ENCODE data around the gene TADA2A. TPM values are rescaled to one million over a fixed set of nuclear protein-coding genes. Genes with fewer than 3 reads are reported as not detected.

TADA2A gene
- total RNA-seq, 2 experiments from 2014 or later, result 6.7 to 8.0 TPM

DNA sequence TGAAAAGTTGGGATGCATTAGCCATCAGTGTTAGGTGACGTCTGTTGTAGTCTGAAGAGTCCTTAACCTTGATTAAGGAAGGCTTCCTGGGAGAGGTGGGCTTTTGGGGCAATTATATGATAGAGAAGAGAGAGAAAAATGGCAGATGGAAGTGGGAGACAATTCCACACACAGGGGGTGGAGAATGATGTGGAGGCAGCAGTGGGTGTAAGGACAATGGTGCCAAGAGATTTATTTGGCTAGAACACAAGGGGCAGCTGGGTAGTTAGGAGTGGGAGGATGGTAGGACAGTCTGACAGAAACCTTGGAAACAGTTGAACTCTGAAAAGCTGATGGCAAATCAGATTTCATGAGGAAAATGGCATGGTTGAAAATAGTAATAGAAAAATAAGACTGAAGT is 72.3 kb downstream of the TADA2A start:
- H3K36me3 Mint-ChIP-seq (ENCODE audit: low read depth), result peaks cover 50% of the 10 kb centered on the region
- TF ChIP-seq, protein P1, sequence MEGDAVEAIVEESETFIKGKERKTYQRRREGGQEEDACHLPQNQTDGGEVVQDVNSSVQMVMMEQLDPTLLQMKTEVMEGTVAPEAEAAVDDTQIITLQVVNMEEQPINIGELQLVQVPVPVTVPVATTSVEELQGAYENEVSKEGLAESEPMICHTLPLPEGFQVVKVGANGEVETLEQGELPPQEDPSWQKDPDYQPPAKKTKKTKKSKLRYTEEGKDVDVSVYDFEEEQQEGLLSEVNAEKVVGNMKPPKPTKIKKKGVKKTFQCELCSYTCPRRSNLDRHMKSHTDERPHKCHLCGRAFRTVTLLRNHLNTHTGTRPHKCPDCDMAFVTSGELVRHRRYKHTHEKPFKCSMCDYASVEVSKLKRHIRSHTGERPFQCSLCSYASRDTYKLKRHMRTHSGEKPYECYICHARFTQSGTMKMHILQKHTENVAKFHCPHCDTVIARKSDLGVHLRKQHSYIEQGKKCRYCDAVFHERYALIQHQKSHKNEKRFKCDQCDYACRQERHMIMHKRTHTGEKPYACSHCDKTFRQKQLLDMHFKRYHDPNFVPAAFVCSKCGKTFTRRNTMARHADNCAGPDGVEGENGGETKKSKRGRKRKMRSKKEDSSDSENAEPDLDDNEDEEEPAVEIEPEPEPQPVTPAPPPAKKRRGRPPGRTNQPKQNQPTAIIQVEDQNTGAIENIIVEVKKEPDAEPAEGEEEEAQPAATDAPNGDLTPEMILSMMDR (IDR thresholded peaks at IDR 0.05), result no peak
- no peak overlapping the region for H3K4me3 Mint-ChIP-seq
- no peaks in the 10 kb centered on the region for H3K9me3 Mint-ChIP-seq
- DNase-seq (no peak), ATAC-seq (ENCODE audit: poor library complexity) (no peak)
- Histone ChIP-seq H3K4me3 (ENCODE audit: low read length) (no peak overlapping the region), H3K4me1 (ENCODE audit: insufficient read depth, low read length) (no peaks in the 10 kb centered on the region), H3K27ac (ENCODE audit: low read depth in 1 of 2, low read length in 2 of 2) (no peak overlapping the region), H3K27me3 (ENCODE audit: control insufficient read depth in 1 of 2, insufficient read depth in 2 of 2, low read length in 2 of 2) (no peaks in the 10 kb centered on the region), H3K9me3 (ENCODE audit: control insufficient read depth in 1 of 2, insufficient read depth in 1 of 2, low read length in 2 of 2) (no peaks in the 10 kb centered on the region), H3K36me3 (ENCODE audit: insufficient read depth, low read length) (peaks cover 44% of the 10 kb centered on the region)
- intact Hi-C loops (cut with DNase I, micrococcal nuclease), result no loop called here
- H3K27ac Mint-ChIP-seq, result no peak overlapping the region
- CTCF ChIA-PET, result no interaction called here
- H3K27me3 Mint-ChIP-seq, result no peaks in the 10 kb centered on the region
- POLR2A ChIA-PET, result no interaction called here
- no peaks in the 10 kb centered on the region for H3K4me1 Mint-ChIP-seq (ENCODE audit: low read depth)

DNA sequence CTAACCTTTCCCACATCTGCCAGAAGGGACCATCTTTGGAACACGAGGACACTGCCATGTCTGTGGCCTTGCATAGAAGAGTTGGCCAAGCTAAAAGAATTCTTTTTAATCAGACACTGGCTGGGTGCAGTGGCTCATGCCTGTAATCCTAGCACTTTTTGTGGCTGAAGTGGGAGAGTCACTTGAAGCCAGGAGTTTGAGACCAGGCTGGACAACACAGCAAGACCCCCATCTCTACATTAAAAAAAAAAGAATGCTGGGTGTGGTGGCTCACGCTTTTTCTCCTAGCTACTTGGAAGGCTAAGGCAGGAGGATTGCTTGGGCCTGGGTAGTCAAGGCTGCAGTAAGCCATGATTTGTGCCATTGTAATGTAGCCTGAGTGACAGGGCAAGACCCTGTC is 73.7 kb downstream of the TADA2A start:
- H3K27ac ChIP-seq (ENCODE audit: low read depth in 1 of 2, low read length in 2 of 2), result no peak overlapping the region
- ATAC-seq (ENCODE audit: poor library complexity) (no peak), DNase-seq (no peak)
- no peaks in the 10 kb centered on the region for H3K27me3 ChIP-seq (ENCODE audit: control insufficient read depth in 1 of 2, insufficient read depth in 2 of 2, low read length in 2 of 2)
- no peaks in the 10 kb centered on the region for H3K4me1 Mint-ChIP-seq (ENCODE audit: low read depth)
- H3K9me3 ChIP-seq (ENCODE audit: control insufficient read depth in 1 of 2, insufficient read depth in 1 of 2, low read length in 2 of 2), result no peaks in the 10 kb centered on the region
- intact Hi-C loops (cut with DNase I, micrococcal nuclease), result loop anchor here in 1 of 2 experiments (10.0 kb wide), 1 partner anchor 996 kb away; the partner anchor contains the start of gene ZNHIT3
- ChIA-PET POLR2A (no interaction called here), CTCF (no interaction called here)
- H3K36me3 Mint-ChIP-seq (ENCODE audit: low read depth), result peaks cover 39% of the 10 kb centered on the region
- no peak overlapping the region for H3K4me3 ChIP-seq (ENCODE audit: low read length)
- peaks cover 35% of the 10 kb centered on the region for H3K36me3 ChIP-seq (ENCODE audit: insufficient read depth, low read length)
- TF ChIP-seq, protein P1 (IDR thresholded peaks at IDR 0.05), result no peak
- H3K9me3 Mint-ChIP-seq, result no peaks in the 10 kb centered on the region
- no peak overlapping the region for H3K27ac Mint-ChIP-seq
- no peaks in the 10 kb centered on the region for H3K27me3 Mint-ChIP-seq
- no peaks in the 10 kb centered on the region for H3K4me1 ChIP-seq (ENCODE audit: insufficient read depth, low read length)
- no peak overlapping the region for H3K4me3 Mint-ChIP-seq

DNA sequence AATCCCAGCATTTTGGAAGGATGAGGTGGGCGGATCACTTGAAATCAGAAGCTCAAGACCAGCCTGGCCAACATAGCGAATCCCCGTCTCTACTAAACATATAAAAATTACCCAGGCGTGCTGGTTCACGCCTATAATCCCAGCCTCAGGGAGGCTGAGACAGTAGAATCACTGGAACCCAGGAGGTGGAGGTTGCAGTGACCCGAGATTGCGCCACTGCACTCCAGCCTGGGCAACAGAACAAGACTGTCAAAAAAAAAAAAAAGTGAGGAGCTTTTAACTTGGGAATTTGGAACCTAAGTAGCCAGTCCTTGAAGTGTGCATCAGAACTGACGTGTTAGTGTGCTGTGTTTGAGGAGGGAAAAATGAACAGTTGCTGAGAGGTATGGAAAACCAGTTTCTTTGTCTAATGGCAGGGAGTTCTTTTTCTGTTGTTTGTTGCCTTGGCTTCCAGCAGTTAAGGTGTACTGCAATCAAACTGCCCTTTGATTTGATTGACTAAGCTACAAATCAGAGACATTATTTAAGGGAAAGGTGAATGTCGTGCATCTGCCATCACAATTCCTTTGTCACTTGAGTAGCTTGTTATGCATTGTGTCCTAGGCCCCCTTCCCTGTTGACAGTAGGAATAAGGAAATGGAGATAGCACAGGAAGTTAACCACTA is 74.4 kb downstream of the TADA2A start:
- H3K27ac ChIP-seq (ENCODE audit: low read depth in 1 of 2, low read length in 2 of 2), result no peak overlapping the region
- POLR2A ChIA-PET, result no interaction called here

More for the DNA sequence above, 74.4 kb downstream of the TADA2A start:
- Histone ChIP-seq H3K36me3 (ENCODE audit: insufficient read depth, low read length) (peaks cover 28% of the 10 kb centered on the region), H3K9me3 (ENCODE audit: control insufficient read depth in 1 of 2, insufficient read depth in 1 of 2, low read length in 2 of 2) (no peaks in the 10 kb centered on the region), H3K27me3 (ENCODE audit: control insufficient read depth in 1 of 2, insufficient read depth in 2 of 2, low read length in 2 of 2) (no peaks in the 10 kb centered on the region), H3K4me3 (ENCODE audit: low read length) (no peak overlapping the region), H3K4me1 (ENCODE audit: insufficient read depth, low read length) (no peaks in the 10 kb centered on the region)
- no peak overlapping the region for H3K27ac Mint-ChIP-seq
- DNase-seq (no peak), ATAC-seq (ENCODE audit: poor library complexity) (no peak)
- no peaks in the 10 kb centered on the region for H3K27me3 Mint-ChIP-seq
- TF ChIP-seq, protein P1 (IDR thresholded peaks at IDR 0.05), result no peak
- no peaks in the 10 kb centered on the region for H3K9me3 Mint-ChIP-seq
- CTCF ChIA-PET, result no interaction called here
- H3K4me1 Mint-ChIP-seq (ENCODE audit: low read depth), result no peaks in the 10 kb centered on the region
- H3K36me3 Mint-ChIP-seq (ENCODE audit: low read depth), result peaks cover 32% of the 10 kb centered on the region
- no peak overlapping the region for H3K4me3 Mint-ChIP-seq
- intact Hi-C loops (cut with DNase I, micrococcal nuclease), result loop anchor here in 1 of 2 experiments (10.0 kb wide), 1 partner anchor 996 kb away; the partner anchor contains the start of gene ZNHIT3
